GM12874 (cell line): ENCODE data around the gene SH3D21.

Source experiments
- TF ChIP-seq, protein P1 (sequence below): IDR thresholded peaks from 2 replicates; pipeline ENCODE4 v1.5.1; 2011; ENCODE audit warnings: low read depth, mild to moderate bottlenecking, control low read depth, low read length, moderate library complexity; ENCODE audit not compliant: insufficient read depth

Gene SH3D21

GRCh38 chr1:36274201-36274600, 32.0 kb upstream of the SH3D21 start:
- TF ChIP-seq, protein P1, sequence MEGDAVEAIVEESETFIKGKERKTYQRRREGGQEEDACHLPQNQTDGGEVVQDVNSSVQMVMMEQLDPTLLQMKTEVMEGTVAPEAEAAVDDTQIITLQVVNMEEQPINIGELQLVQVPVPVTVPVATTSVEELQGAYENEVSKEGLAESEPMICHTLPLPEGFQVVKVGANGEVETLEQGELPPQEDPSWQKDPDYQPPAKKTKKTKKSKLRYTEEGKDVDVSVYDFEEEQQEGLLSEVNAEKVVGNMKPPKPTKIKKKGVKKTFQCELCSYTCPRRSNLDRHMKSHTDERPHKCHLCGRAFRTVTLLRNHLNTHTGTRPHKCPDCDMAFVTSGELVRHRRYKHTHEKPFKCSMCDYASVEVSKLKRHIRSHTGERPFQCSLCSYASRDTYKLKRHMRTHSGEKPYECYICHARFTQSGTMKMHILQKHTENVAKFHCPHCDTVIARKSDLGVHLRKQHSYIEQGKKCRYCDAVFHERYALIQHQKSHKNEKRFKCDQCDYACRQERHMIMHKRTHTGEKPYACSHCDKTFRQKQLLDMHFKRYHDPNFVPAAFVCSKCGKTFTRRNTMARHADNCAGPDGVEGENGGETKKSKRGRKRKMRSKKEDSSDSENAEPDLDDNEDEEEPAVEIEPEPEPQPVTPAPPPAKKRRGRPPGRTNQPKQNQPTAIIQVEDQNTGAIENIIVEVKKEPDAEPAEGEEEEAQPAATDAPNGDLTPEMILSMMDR = no peak

DNA sequence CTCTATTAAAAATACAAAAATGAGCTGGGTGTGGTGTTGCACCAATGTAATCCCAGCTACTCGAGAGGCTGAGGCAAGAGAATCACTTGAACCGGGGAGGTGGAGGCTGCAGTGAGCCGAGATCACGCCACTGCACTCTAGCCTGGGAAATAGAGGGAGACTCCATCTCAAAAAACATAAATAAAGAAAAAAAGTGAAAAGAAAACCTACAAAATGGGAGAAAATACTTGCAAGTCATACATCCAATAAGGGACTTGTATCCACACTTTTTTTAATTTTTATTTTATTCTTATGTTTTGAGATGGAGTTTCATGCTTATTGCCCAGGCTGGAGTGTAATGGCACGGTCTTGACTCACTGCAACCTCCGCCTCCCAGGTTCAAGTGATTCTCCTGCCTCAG, 29.5 kb upstream of the SH3D21 start:
- TF ChIP-seq, protein P1 = no peak

DNA sequence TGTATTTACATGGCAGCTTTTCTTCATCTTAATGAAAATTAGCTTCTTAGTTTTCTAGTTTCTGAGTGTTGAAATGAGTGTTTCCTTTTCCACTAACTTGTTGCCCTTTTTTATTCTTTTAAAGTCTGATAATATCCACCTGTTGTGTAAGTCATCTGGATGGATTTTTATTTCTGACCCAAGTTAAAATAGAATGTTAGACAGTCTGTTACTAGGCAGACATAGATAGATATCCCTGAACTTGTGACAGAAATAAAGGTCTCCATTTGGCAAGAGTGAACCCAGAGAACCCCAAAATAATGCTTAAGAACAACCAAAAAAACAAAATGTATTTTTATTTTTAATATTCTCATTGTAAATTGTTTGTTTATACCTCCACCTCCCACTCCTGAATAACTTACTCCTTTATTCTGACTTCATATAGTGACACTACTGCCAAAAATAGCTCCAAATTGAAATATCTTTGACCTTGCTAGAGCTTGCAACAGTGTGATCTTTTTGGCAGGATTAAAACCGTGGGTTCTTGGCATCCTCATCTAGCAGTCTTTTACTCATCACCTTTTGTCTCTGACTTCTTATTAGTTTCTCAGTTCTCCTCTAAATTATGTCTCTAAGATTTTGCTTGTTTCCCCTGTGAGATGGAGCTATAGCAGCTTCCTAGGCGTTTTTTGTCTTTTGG, 26.9 kb upstream of the SH3D21 start:
- TF ChIP-seq, protein P1 = no peak

DNA sequence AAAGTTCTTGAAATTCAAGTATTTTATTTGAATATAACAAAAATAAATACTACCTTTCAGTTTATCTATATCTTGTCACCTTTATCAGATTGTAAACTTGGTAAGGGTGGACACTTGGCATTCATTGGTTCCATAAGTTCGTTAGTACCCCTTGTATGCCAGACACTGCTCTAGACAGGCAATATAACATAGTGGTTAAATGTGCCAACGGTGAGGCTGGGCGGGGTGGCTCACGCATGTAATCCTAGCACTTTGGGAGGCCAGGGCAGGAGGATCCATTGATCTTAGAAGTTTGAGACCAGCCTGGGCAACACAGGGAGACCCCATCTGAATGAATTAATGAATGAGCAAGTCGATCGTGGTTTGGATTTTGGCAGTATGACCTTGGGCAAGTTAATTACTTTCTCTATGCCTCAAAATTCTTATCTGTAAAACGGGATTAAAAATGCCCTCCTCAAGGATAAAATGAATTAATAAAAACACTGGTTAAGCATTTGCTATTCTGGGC, 26.3 kb upstream of the SH3D21 start:
- TF ChIP-seq, protein P1 = no peak

DNA sequence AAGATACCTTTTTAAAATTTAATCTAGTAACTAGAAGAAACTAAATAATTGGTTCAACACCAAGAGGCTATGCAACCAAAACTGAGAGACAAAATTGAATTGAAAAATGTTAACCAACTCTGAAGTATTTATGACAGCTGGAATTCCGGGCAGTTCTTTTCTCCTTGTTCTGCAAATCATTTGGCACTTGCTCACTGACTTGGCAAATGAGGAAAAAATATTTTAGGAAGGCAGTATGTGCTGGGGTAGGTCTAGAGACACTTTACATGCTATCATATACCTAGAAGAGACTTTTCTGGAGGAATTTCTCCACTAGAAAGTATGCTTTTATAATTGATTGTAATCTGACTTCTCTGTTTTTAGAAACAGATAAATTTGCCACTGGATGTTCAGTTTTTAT, 22.1 kb upstream of the SH3D21 start:
- TF ChIP-seq, protein P1 = no peak

DNA sequence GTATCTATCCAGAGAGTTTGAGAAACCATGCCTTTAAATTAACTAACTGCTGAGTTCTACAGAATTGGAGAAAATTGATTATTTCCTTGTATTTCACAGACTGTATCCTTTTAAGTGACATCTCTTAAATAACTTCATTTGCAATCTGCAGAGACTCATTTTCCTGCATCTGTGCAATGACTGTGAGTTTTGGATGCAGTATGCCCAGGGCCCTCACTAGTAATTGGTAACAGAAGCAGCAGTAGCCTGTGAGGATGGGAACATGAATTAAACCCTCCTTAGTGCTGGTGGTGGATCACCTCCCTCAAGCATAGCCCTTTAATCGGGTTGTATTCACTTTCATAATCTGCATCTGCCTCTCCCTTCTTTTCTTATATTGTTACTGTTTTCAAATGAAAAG, 21.7 kb upstream of the SH3D21 start:
- TF ChIP-seq, protein P1 = no peak

DNA sequence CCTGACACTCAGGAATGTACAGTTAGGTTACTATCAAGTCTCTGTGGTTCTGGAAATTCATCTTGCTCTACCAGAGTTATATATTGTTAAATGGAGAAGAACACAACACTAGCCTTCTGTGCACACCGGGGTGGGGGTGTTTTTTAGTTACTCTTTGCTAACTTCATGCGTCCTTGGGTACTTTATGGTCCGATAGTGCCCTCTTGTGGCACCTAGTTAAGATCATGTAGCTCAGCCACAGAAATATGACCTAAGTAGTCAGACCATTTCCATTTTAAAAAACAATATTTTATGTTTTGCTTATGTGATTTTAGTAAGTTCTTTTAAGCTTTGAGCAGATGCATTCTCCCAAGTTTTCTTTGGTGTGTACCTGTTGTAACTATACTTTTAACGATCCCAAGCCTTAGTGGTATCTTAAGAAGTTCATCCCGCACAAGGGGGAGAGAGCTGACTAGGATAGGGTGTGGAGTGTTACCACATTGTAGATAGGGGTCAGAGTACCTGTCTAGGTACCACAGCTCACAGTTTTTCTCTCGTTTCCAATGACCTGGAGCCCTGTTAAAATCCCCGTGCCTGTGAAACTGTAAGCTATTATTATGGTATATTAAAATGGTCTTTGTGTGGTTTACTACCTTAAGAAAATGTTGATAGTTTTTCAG, 20.6 kb upstream of the SH3D21 start:
- TF ChIP-seq, protein P1 = peak; percentile 56; the same call in 1 of the 2 replicates
